ENCODE data around the gene SCAP. TPM values are rescaled to one million over a fixed set of nuclear protein-coding genes. Genes with fewer than 3 reads are reported as not detected.
A peak's percentile ranks its signal among the peaks of the same experiment; 100 is the strongest.

Gene SCAP
- total and polyA plus RNA-seq, 2 of the 13 experiments (the other 11 are each of a cell fraction or from before 2014, with no cell fraction given), result 40.4 to 53.3 TPM

GRCh38 chr3:47380601-47381316 lies 95.0 kb downstream of the SCAP start, which contains the start of gene PTPN23 (continued):
- peak; percentile 13; the same call in 1 of the 2 replicates for TF ChIP-seq ARID5B (CRISPR knock-in tag; IDR thresholded peaks at IDR 0.05)
- TF ChIP-seq ZSCAN5A (CRISPR knock-in tag; IDR thresholded peaks at IDR 0.05; ENCODE audit: borderline replicate concordance), result peak; percentile 9
- no peak; the same call in 1 of the 2 replicates for TF ChIP-seq ZSCAN25 (CRISPR knock-in tag; IDR thresholded peaks at IDR 0.05)
- peak; percentile 75 for TF ChIP-seq MNT (IDR thresholded peaks at IDR 0.05)
- no peak for TF ChIP-seq GRHL1 (CRISPR knock-in tag; conservative IDR thresholded peaks at IDR 0.05)
- 0 out of 2 replicates have a peak, but pooled peaks have one; percentile 55 for TF ChIP-seq ZNF724P (CRISPR knock-in tag; IDR thresholded peaks at IDR 0.05; ENCODE audit: borderline replicate concordance)
- peak; percentile 50; the same call in 1 of the 2 replicates for TF ChIP-seq ZNF580 (CRISPR knock-in tag; IDR thresholded peaks at IDR 0.05; ENCODE audit: borderline replicate concordance, low read depth)
- TF ChIP-seq KLF9 (CRISPR knock-in tag; IDR thresholded peaks at IDR 0.05; ENCODE audit: low read depth), result peak; percentile 78
- TF ChIP-seq ATF1 (CRISPR knock-in tag; IDR thresholded peaks at IDR 0.05), result peak; percentile 71; the same call in 1 of the 2 replicates
- no peak for TF ChIP-seq ZSCAN20 (CRISPR knock-in tag; IDR thresholded peaks at IDR 0.05; ENCODE audit: borderline replicate concordance)
- no peak; the same call in 1 of the 2 replicates for TF ChIP-seq ZHX1 (CRISPR knock-in tag; IDR thresholded peaks at IDR 0.05; ENCODE audit: low read depth)
- TF ChIP-seq BATF2 (CRISPR knock-in tag; IDR thresholded peaks at IDR 0.05), result no peak
- peak; percentile 52; the same call in 1 of the 2 replicates for TF ChIP-seq HOMEZ (CRISPR knock-in tag; IDR thresholded peaks at IDR 0.05; ENCODE audit: low read depth)

All from HepG2 (cell line).